H1 (cell line): ENCODE measurements around the gene CTXN2. TPM values are rescaled to one million over a fixed set of nuclear protein-coding genes. Genes with fewer than 3 reads are reported as not detected.

ENCODE experiments used
- CTCF ChIA-PET: fragments of 300-600 bp; sonication (Branson Sonifier 250); formaldehyde crosslinking; loops from one replicate; lab custom pipeline; 2021; ENCODE audit not compliant: partially characterized antibody; lab: Charles Lee
- POLR2A ChIA-PET: fragments of 300-600 bp; sonication (Branson Sonifier 250); formaldehyde crosslinking; loops from one replicate; lab custom pipeline; 2021; ENCODE audit warnings: inconsistent platforms; ENCODE audit not compliant: partially characterized antibody; lab: Charles Lee
- DNase-seq, 2 experiments: peaks; one replicate each; pipeline versions ENCODE4 v3.0.0 to v3.0.0-alpha.2; 2010 to 2022; ENCODE audit warnings: low spot score in 2 of 2, low read depth in 1 of 2, mixed read lengths in 1 of 2
- FAIRE-seq: peaks from 2 replicates; lab custom pipeline; 2011; peaks lifted over from hg19 to GRCh38; lab: Jason Lieb, UNC
- H2AFZ ChIP-seq: 2 replicates; pipeline ENCODE4 v1.8.1; 2012; ENCODE audit warnings: low read length, inconsistent platforms
- H2AK5ac ChIP-seq: 2 replicates; pipeline ENCODE4 v1.6.1; 2013; ENCODE audit warnings: low read depth, low read length
- H2BK120ac ChIP-seq: replicated peaks from 2 replicates; pipeline ENCODE3; 2013; ENCODE audit warnings: low read depth, low read length, inconsistent platforms
- H2BK12ac ChIP-seq: 2 replicates; pipeline ENCODE4 v1.6.1; 2013; ENCODE audit warnings: low read depth, low read length
- H2BK15ac ChIP-seq: 2 replicates; pipeline ENCODE4 v1.6.1; 2013; ENCODE audit warnings: low read length
- H2BK20ac ChIP-seq: 2 replicates; pipeline ENCODE4 v1.6.1; 2013; ENCODE audit warnings: low read length
- H2BK5ac ChIP-seq: 2 replicates; pipeline ENCODE4 v1.6.1; 2013; ENCODE audit warnings: low read depth, low read length
- H3K14ac ChIP-seq: 2 replicates; pipeline ENCODE4 v1.6.1; 2013; ENCODE audit warnings: inconsistent platforms; ENCODE audit not compliant: insufficient read length
- H3K18ac ChIP-seq: 2 replicates; pipeline ENCODE4 v1.6.1; 2013; ENCODE audit warnings: low read length; ENCODE audit errors: extremely low read depth
- H3K23ac ChIP-seq: 2 replicates; pipeline ENCODE4 v1.6.1; 2013; ENCODE audit warnings: inconsistent platforms; ENCODE audit not compliant: insufficient read length
- H3K23me2 ChIP-seq: 2 replicates; pipeline ENCODE4 v1.6.1; 2013; ENCODE audit warnings: low read depth, low read length
- H3K27ac ChIP-seq: 2 replicates; pipeline ENCODE4 v1.6.1; 2011; ENCODE audit warnings: low read depth, low read length, inconsistent platforms
- H3K27me3 ChIP-seq, 4 experiments: replicated peaks in 1 of 4; 1 replicate in 1 of 4; 2 replicates in 3 of 4; pipeline versions ENCODE4 v1.6.1 to v1.8.1; 2011 to 2013; ENCODE audit warnings: low read length in 3 of 4, mild to moderate bottlenecking in 3 of 4, inconsistent platforms in 2 of 4, mixed read lengths in 2 of 4, moderate library complexity in 1 of 4; ENCODE audit not compliant: control insufficient read depth in 3 of 4, insufficient read depth in 3 of 4; ENCODE audit errors: extremely low read depth in 1 of 4
- H3K36me3 ChIP-seq, 4 experiments: 2 replicates each; pipeline versions ENCODE4 v1.6.1 to v1.8.1; 2011 to 2013; ENCODE audit warnings: mild to moderate bottlenecking in 4 of 4, low read length in 3 of 4, moderate library complexity in 2 of 4, control low read depth in 1 of 4, inconsistent platforms in 1 of 4; ENCODE audit not compliant: insufficient read depth in 4 of 4, control insufficient read depth in 2 of 4
- H3K4ac ChIP-seq: replicated peaks from 2 replicates; pipeline ENCODE3; 2013; ENCODE audit warnings: low read length, low read depth, mixed read lengths, inconsistent platforms; ENCODE audit not compliant: insufficient read length
- H3K4me1 ChIP-seq, 4 experiments: replicated peaks in 1 of 4; 1 replicate in 1 of 4; 2 replicates in 3 of 4; pipeline versions ENCODE4 v1.6.1 to v1.8.1; 2011 to 2013; ENCODE audit warnings: low read length in 3 of 4, inconsistent platforms in 2 of 4, mixed read lengths in 1 of 4; ENCODE audit not compliant: insufficient read depth in 4 of 4, control insufficient read depth in 3 of 4
- H3K4me2 ChIP-seq, 2 experiments: 2 replicates each; pipeline versions ENCODE4 v1.6.1 to v1.8.1; 2011 to 2013; ENCODE audit warnings: low read depth in 2 of 2, low read length in 2 of 2, control low read depth in 1 of 2, inconsistent platforms in 1 of 2, mild to moderate bottlenecking in 1 of 2; ENCODE audit not compliant: insufficient read depth in 1 of 2
- H3K4me3 ChIP-seq, 4 experiments: fragments of 200-600, 300-600 bp in 1 of 4; sonication (generic), shearing (Covaris generic), sonication (Bioruptor Twin) in 1 of 4; 2 replicates each; pipeline versions ENCODE4 v1.5.1 to v1.8.1; 2011 to 2016; ENCODE audit warnings: low read length in 4 of 4, low read depth in 3 of 4, control low read depth in 2 of 4, inconsistent platforms in 2 of 4, mild to moderate bottlenecking in 2 of 4, mixed read lengths in 1 of 4, moderate library complexity in 1 of 4; ENCODE audit not compliant: insufficient read depth in 2 of 4; ENCODE audit errors: extremely low read depth in 1 of 4
- H3K56ac ChIP-seq: replicated peaks from 2 replicates; pipeline ENCODE3; 2013; ENCODE audit warnings: low read depth, mild to moderate bottlenecking, mixed read lengths, low read length, inconsistent platforms; ENCODE audit not compliant: insufficient read length
- H3K79me1 ChIP-seq: 2 replicates; pipeline ENCODE4 v1.6.1; 2013; ENCODE audit warnings: low read depth, low read length, control low read depth
- H3K79me2 ChIP-seq, 2 experiments: 2 replicates each; pipeline versions ENCODE4 v1.6.1 to v1.8.1; 2012 to 2013; ENCODE audit warnings: low read length in 2 of 2, mild to moderate bottlenecking in 2 of 2, inconsistent platforms in 1 of 2; ENCODE audit not compliant: insufficient read depth in 2 of 2, control insufficient read depth in 1 of 2
- H3K9ac ChIP-seq, 4 experiments: replicated peaks in 1 of 4; 1 replicate in 1 of 4; 2 replicates in 3 of 4; pipeline versions ENCODE4 v1.6.1 to v1.8.1; 2011 to 2013; ENCODE audit warnings: low read depth in 3 of 4, low read length in 3 of 4, control low read depth in 2 of 4, mild to moderate bottlenecking in 2 of 4, moderate library complexity in 2 of 4, inconsistent platforms in 1 of 4; ENCODE audit errors: extremely low read depth in 1 of 4
- H3K9me3 ChIP-seq, 2 experiments: 2 replicates each; pipeline versions ENCODE4 v1.6.1 to v1.8.1; 2012 to 2013; ENCODE audit warnings: mild to moderate bottlenecking in 2 of 2, moderate library complexity in 2 of 2, control low read depth in 1 of 2, inconsistent platforms in 1 of 2, low read depth in 1 of 2, low read length in 1 of 2, mixed read lengths in 1 of 2; ENCODE audit not compliant: insufficient read depth in 2 of 2
- H4K20me1 ChIP-seq, 2 experiments: replicated peaks in 1 of 2; 2 replicates each; pipeline versions ENCODE3 to v1.8.1; 2011 to 2013; ENCODE audit warnings: inconsistent platforms in 2 of 2, low read length in 2 of 2, mild to moderate bottlenecking in 1 of 2; ENCODE audit not compliant: insufficient read depth in 2 of 2, control insufficient read depth in 1 of 2
- H4K5ac ChIP-seq: 2 replicates; pipeline ENCODE4 v1.6.1; 2013; ENCODE audit warnings: low read length, low read depth, mixed read lengths, inconsistent platforms; ENCODE audit not compliant: insufficient read length
- H4K8ac ChIP-seq: 2 replicates; pipeline ENCODE4 v1.8.0; 2013; ENCODE audit warnings: mild to moderate bottlenecking, moderate library complexity, low read length, inconsistent platforms; ENCODE audit not compliant: insufficient read depth; ENCODE audit errors: extremely low read depth
- H4K91ac ChIP-seq: replicated peaks from 2 replicates; pipeline ENCODE3; 2013; ENCODE audit warnings: low read length, mixed read lengths, inconsistent platforms; ENCODE audit not compliant: insufficient read length
- BRCA1 ChIP-seq: IDR thresholded peaks from 2 replicates; pipeline ENCODE4 v1.6.1; 2012; ENCODE audit warnings: low read depth, low read length, improper control_type of control experiment
- KDM4A ChIP-seq: IDR thresholded peaks from one replicate; pipeline ENCODE4 v1.7.1; 2012; ENCODE audit warnings: low read depth, mild to moderate bottlenecking, moderate library complexity, low read length, inconsistent platforms; ENCODE audit not compliant: severe bottlenecking
- POLR2A ChIP-seq, 2 experiments: IDR thresholded peaks; 1 replicate in 1 of 2; 2 replicates in 1 of 2; pipeline ENCODE4 v1.6.1; 2011; ENCODE audit warnings: low read depth in 2 of 2, low read length in 2 of 2, mild to moderate bottlenecking in 2 of 2; ENCODE audit errors: control extremely low read depth in 1 of 2
- RFX5 ChIP-seq: IDR thresholded peaks from 2 replicates; pipeline ENCODE4 v1.6.1; 2011; ENCODE audit warnings: low read depth, low read length, improper control_type of control experiment, borderline replicate concordance
- SAP30 ChIP-seq: fragments of 300-600 bp; sonication (generic); IDR thresholded peaks from 2 replicates; pipeline ENCODE4 v1.7.1; 2012; ENCODE audit warnings: low read length, moderate library complexity, mild to moderate bottlenecking, inconsistent platforms; ENCODE audit not compliant: insufficient read depth, insufficient replicate concordance
- SP4 ChIP-seq: IDR thresholded peaks from 2 replicates; pipeline ENCODE4 v1.6.1; 2012; ENCODE audit warnings: low read length, inconsistent platforms
- USF2 ChIP-seq: IDR thresholded peaks from 2 replicates; pipeline ENCODE4 v1.6.1; 2011; ENCODE audit warnings: low read length, improper control_type of control experiment
- WGBS, 2 experiments: shearing (Covaris generic) in 1 of 2; methylation state at CpG; one replicate each; pipeline versions ENCODE4 v1.1.6 to v1.1.7; 2013 to 2015; ENCODE audit warnings: low lambda C conversion rate in 2 of 2, mixed read lengths in 2 of 2, inconsistent platforms in 1 of 2, low coverage in 1 of 2, missing lambda C conversion rate in 1 of 2; ENCODE audit not compliant: insufficient replicate concordance in 2 of 2, insufficient coverage in 1 of 2, insufficient read length in 1 of 2; ENCODE audit errors: extremely low coverage in 1 of 2, missing lambda C conversion rate in 1 of 2; 5-methylcytosine and 5-hydroxymethylcytosine counted together
- polyA plus RNA-seq, 7 experiments: library from polyadenylated mRNA; depleted of rRNA in 3 of 7; stranded (reverse) in 5 of 7; unstranded in 2 of 7; fragments of >200 nt in 5 of 7; fragments of 200-250 nt in 2 of 7; gene quantifications; 1 replicate in 5 of 7; 2 replicates in 1 of 7; 4 replicates in 1 of 7; pipeline versions ENCODE4 v1.2.1 to v1.2.3, GENCODE V29; 2011 to 2013; ENCODE audit warnings: missing spikeins in 2 of 7, mixed read lengths in 2 of 7
- total RNA-seq: library from RNA; stranded (reverse); fragmentation: NEBNext Ultra II Directional; extraction: Animal tissue kit (Norgen Biotek cat#: 25700); gene quantifications from 2 replicates; pipeline ENCODE4 v1.2.1, GENCODE V29; 2021

Gene CTXN2
- total and polyA plus RNA-seq, 2 of the 8 experiments (the other 6 are each of a cell fraction or from before 2014, with no cell fraction given), result 0.08 TPM; not detected in 1

DNA sequence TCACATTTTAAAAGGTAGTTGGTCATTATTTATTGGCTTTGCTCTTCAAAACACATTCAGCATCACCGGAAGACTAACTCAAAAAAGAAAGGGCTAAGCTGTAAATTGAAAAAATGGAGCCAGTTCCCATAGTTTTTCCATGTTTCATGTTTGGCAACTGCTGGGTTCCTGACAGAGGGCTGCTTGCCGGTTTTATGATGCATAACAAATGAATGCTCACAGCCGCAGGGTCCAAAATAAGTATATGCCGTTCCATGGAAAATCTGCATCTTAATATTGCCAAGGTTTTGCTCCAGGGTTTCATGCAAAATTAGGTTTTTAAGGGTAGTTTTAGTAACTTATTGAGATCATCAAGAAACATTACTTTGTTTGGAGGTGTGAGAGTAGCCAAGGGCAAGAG lies 30.4 kb downstream of the CTXN2 start:
- Histone ChIP-seq H4K8ac (no peak overlapping the region), H3K9me3 (no peaks in the 10 kb centered on the region), H3K79me2 (no peaks in the 10 kb centered on the region), H4K5ac (no peak overlapping the region), H2AK5ac (no peak overlapping the region), H3K4me1 (no peaks in the 10 kb centered on the region), H4K91ac (no peak overlapping the region), H3K9ac (no peak overlapping the region), H2BK20ac (no peak overlapping the region), H2BK120ac (no peak overlapping the region), H2BK15ac (no peak overlapping the region), H3K79me1 (no peaks in the 10 kb centered on the region), H3K27me3 (no peaks in the 10 kb centered on the region), H3K27ac (no peak overlapping the region), H3K14ac (no peak overlapping the region), H4K20me1 (no peaks in the 10 kb centered on the region), H2BK12ac (no peak overlapping the region), H3K36me3 (no peaks in the 10 kb centered on the region), H3K18ac (no peak overlapping the region), H2AFZ (no peak overlapping the region), H3K23me2 (no peaks in the 10 kb centered on the region), H3K23ac (no peak overlapping the region), H2BK5ac (no peak overlapping the region), H3K4me3 (no peak overlapping the region), H3K56ac (no peak overlapping the region), H3K4me2 (no peak overlapping the region), H3K4ac (no peak overlapping the region)
- WGBS, 2 experiments, result 92% methylated on average over 4 of the region's 4 CpGs; no CpG with 5 or more reads in 1 of the 2 experiments
- CTCF ChIA-PET, result no interaction called here
- FAIRE-seq, result no peak
- TF ChIP-seq SAP30 (no peak), KDM4A (no peak), SP4 (no peak), USF2 (no peak), RFX5 (no peak), POLR2A (IDR thresholded peaks at IDR 0.05; ENCODE audit: control extremely low read depth in 1 of 2, low read depth in 2 of 2, low read length in 2 of 2) (no peak), BRCA1 (no peak)
- POLR2A ChIA-PET, result no interaction called here
- DNase-seq, result no peak
